OCI-LY3 (cell line): ENCODE data around the gene ESAM.

Experiments
- EZH2phosphoT487 ChIP-seq: fragments of 200-600 bp; shearing (Covaris generic); IDR thresholded peaks from 2 replicates; pipeline ENCODE4 v1.6.1; 2018; ENCODE audit warnings: antibody characterized with exemption, mixed run types, low read depth
- TF ChIP-seq, protein P1 (sequence below): fragments of 200-600, 300-600 bp; sonication (generic); IDR thresholded peaks from 2 replicates; pipeline ENCODE4 v1.5.1; 2014; ENCODE audit warnings: antibody characterized with exemption, low read length, low read depth

DNA sequence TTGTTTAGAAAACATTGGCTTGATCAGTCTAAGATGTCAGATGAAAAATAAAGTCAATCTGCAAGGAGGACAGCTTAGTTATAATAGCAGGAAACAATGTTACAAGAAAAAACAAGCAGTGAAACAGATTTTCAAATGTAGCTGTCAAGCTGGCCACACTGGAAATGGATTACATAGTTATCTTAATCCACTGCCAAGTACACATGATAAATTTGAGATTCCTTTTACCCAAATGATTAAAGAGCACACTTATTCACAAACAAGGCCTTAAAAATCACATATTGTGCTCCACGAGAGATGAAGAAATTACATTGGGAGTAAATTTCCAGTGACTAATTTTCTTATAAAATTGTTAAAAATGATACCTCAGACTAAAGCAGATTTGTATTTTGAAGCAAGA, 17.5 kb upstream of the ESAM start:
- TF ChIP-seq, protein P1, sequence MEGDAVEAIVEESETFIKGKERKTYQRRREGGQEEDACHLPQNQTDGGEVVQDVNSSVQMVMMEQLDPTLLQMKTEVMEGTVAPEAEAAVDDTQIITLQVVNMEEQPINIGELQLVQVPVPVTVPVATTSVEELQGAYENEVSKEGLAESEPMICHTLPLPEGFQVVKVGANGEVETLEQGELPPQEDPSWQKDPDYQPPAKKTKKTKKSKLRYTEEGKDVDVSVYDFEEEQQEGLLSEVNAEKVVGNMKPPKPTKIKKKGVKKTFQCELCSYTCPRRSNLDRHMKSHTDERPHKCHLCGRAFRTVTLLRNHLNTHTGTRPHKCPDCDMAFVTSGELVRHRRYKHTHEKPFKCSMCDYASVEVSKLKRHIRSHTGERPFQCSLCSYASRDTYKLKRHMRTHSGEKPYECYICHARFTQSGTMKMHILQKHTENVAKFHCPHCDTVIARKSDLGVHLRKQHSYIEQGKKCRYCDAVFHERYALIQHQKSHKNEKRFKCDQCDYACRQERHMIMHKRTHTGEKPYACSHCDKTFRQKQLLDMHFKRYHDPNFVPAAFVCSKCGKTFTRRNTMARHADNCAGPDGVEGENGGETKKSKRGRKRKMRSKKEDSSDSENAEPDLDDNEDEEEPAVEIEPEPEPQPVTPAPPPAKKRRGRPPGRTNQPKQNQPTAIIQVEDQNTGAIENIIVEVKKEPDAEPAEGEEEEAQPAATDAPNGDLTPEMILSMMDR = no peak
- TF ChIP-seq EZH2phosphoT487 = no peak
